K562 (cell line): ENCODE results near the gene INHBC. TPM values are rescaled to one million over a fixed set of nuclear protein-coding genes. Genes with fewer than 3 reads are reported as not detected.

Source experiments
- ATAC-seq: fragments of 200-7000 bp; cut with Tn5 transposase; 3 replicates; pipeline ENCODE4 v1.9.1; 2020; ENCODE audit warnings: moderate library complexity
- BruUV-seq: library from RNA; stranded (reverse); fragments of 400-500 nt; replicated peaks from 2 replicates; lab custom pipeline; 2021; lab: Mats Ljungman, UMichigan
- CTCF ChIA-PET: fragments of 300-600 bp; formaldehyde crosslinking; extraction: SDS; loops from one replicate; lab custom pipeline; 2021; ENCODE audit warnings: low intra/inter-chr PET ratio; lab: Yijun Ruan, JAX
- POLR2A ChIA-PET: fragments of 300-600, 350-650 bp; sonication (Branson Sonifier 250); formaldehyde crosslinking; extraction: SDS; loops from one replicate; lab custom pipeline; 2021; ENCODE audit warnings: antibody characterized with exemption, inconsistent platforms; lab: Yijun Ruan, JAX
- DNase-seq, 4 experiments: peaks; one replicate each; pipeline versions ENCODE4 v3.0.0 to v3.0.0-alpha.2; 2011 to 2018; ENCODE audit warnings: low spot score in 3 of 4, mixed read lengths in 3 of 4; ENCODE audit errors: extremely low read depth in 1 of 4
- FAIRE-seq: peaks from 2 replicates; lab custom pipeline; 2011; peaks lifted over from hg19 to GRCh38; lab: Jason Lieb, UNC
- H2AFZ ChIP-seq: 2 replicates; pipeline ENCODE4 v1.6.0; 2011; ENCODE audit warnings: low read depth, low read length, control low read depth, inconsistent platforms
- H3K27ac ChIP-seq: fragments of 200-600 bp; 3 replicates; pipeline ENCODE4 v1.8.0; 2011; ENCODE audit warnings: low read depth, mild to moderate bottlenecking, control low read depth, inconsistent platforms, low read length, moderate library complexity, mixed read lengths; ENCODE audit errors: extremely low read depth
- H3K27me3 ChIP-seq, 2 experiments: fragments of 300-600 bp in 1 of 2; 2 replicates in 1 of 2; 3 replicates in 1 of 2; pipeline versions ENCODE4 v1.6.0 to v1.8.0; 2011; ENCODE audit warnings: inconsistent platforms in 2 of 2, low read length in 2 of 2, mild to moderate bottlenecking in 1 of 2, mixed read lengths in 1 of 2, moderate library complexity in 1 of 2; ENCODE audit not compliant: control insufficient read depth in 2 of 2, insufficient read depth in 2 of 2
- H3K36me3 ChIP-seq: fragments of 300-600 bp; 3 replicates; pipeline ENCODE4 v1.8.0; 2011; ENCODE audit warnings: mild to moderate bottlenecking, low read length, inconsistent platforms; ENCODE audit not compliant: control insufficient read depth, insufficient read depth
- H3K4me1 ChIP-seq, 2 experiments: fragments of 200-600 bp in 1 of 2; replicated peaks in 1 of 2; 2 replicates in 1 of 2; 3 replicates in 1 of 2; pipeline versions ENCODE4 v1.5.1 to v1.8.0; 2011; ENCODE audit warnings: inconsistent platforms in 2 of 2, low read length in 2 of 2, mild to moderate bottlenecking in 1 of 2, mixed read lengths in 1 of 2, moderate library complexity in 1 of 2; ENCODE audit not compliant: control insufficient read depth in 2 of 2, insufficient read depth in 2 of 2
- H3K4me2 ChIP-seq: 2 replicates; pipeline ENCODE4 v1.6.1; 2011; ENCODE audit warnings: low read length, control low read depth, inconsistent platforms, mixed read lengths; ENCODE audit not compliant: insufficient read depth
- H3K4me3 ChIP-seq: fragments of 200-600 bp; sonication (generic), shearing (Covaris generic); 2 replicates; pipeline ENCODE4 v1.5.1; 2016; ENCODE audit warnings: control low read depth, inconsistent platforms
- H3K79me2 ChIP-seq: fragments of 200-600 bp; 3 replicates; pipeline ENCODE4 v1.8.0; 2011; ENCODE audit warnings: low read length, inconsistent platforms; ENCODE audit not compliant: control insufficient read depth, insufficient read depth
- H3K9ac ChIP-seq, 2 experiments: 2 replicates each; pipeline versions ENCODE4 v1.6.0 to v1.6.1; 2011; ENCODE audit warnings: low read depth in 2 of 2, low read length in 2 of 2, control low read depth in 1 of 2, inconsistent platforms in 1 of 2, mild to moderate bottlenecking in 1 of 2, mixed read lengths in 1 of 2; ENCODE audit not compliant: insufficient read depth in 1 of 2
- H3K9me1 ChIP-seq: one replicate; pipeline ENCODE4 v1.6.0; 2011; ENCODE audit warnings: inconsistent platforms, mild to moderate bottlenecking, low read length, moderate library complexity; ENCODE audit not compliant: control insufficient read depth, insufficient read depth
- H3K9me3 ChIP-seq: replicated peaks from 2 replicates; pipeline ENCODE4 v1.5.1; 2011; ENCODE audit warnings: low read depth, low read length, inconsistent platforms; ENCODE audit not compliant: control insufficient read depth, insufficient read depth
- H4K20me1 ChIP-seq: replicated peaks from 2 replicates; pipeline ENCODE4 v1.6.1; 2011; ENCODE audit warnings: low read length, inconsistent platforms, mixed read lengths; ENCODE audit not compliant: control insufficient read depth, insufficient read depth
- CBX8 ChIP-seq: fragments of 200-600 bp; sonication (generic); IDR thresholded peaks from 2 replicates; pipeline ENCODE4 v1.6.1; 2012; ENCODE audit warnings: borderline replicate concordance, mixed run types, low read depth, mild to moderate bottlenecking, moderate library complexity, mixed read lengths, low read length, control low read depth, inconsistent platforms; ENCODE audit not compliant: poor library complexity, severe bottlenecking; ENCODE audit errors: extremely low read depth
- ELF4 ChIP-seq: fragments of 450-650 bp; formaldehyde crosslinking; IDR thresholded peaks from 2 replicates; pipeline ENCODE4 v1.4.0; 2022; ENCODE audit warnings: missing genetic modification characterization
- NFRKB ChIP-seq: fragments of 450-650 bp; IDR thresholded peaks from 2 replicates; pipeline ENCODE4 v1.6.1; 2016; ENCODE audit warnings: low read depth
- RAD21 ChIP-seq, 2 experiments: fragments of 250-450 bp in 1 of 2; fragments of 450-650 bp in 1 of 2; sonication (Bioruptor Pico) in 1 of 2; formaldehyde crosslinking in 1 of 2; IDR thresholded peaks in 1 of 2; conservative IDR thresholded peaks in 1 of 2; 2 replicates each; pipeline versions ENCODE4 v1.4.0 to v1.8.0; 2020 to 2022; ENCODE audit warnings: mild to moderate bottlenecking in 2 of 2, moderate library complexity in 1 of 2
- WGBS: fragments of 100-300 bp; shearing (Covaris generic); methylation state at CpG from one replicate; pipeline ENCODE4 v1.1.6; 2016; ENCODE audit warnings: low coverage, mixed read lengths; ENCODE audit not compliant: insufficient coverage; ENCODE audit errors: missing lambda C conversion rate; 5-methylcytosine and 5-hydroxymethylcytosine counted together
- in situ Hi-C: fragments of 300-500 bp; cut with MboI; formaldehyde crosslinking; loops from 4 replicates; pipeline ENCODE4 v1.15.0; 2018; ENCODE audit warnings: inconsistent platforms, mixed read lengths
- intact Hi-C: fragments of 100-400 bp; cut with micrococcal nuclease; formaldehyde crosslinking; loops from 2 replicates; pipeline ENCODE4 v1.14.2; 2022
- polyA plus RNA-seq, 8 experiments: library from polyadenylated mRNA; depleted of rRNA in 4 of 8; stranded (reverse) in 5 of 8; unstranded in 3 of 8; fragments of >200 nt; fragmentation: Nextera tagmentation in 2 of 8; fragmentation: Illumina TruSeq in 1 of 8; extraction: Ambion mirVana in 2 of 8; extraction: Trizol in 1 of 8; gene quantifications; 2 replicates each; pipeline versions ENCODE4 v1.2.1 to v1.2.3, GENCODE V29; 2011 to 2014; ENCODE audit warnings: inconsistent platforms in 1 of 8, missing spikeins in 1 of 8
- total RNA-seq, 7 experiments: library from RNA; depleted of rRNA in 6 of 7; stranded (reverse); fragments of >200 nt in 6 of 7; fragmentation: Illumina TruSeq in 2 of 7; extraction: Trizol in 2 of 7; gene quantifications; 2 replicates each; pipeline versions ENCODE4 v1.2.1 to v1.2.3, GENCODE V29; 2011 to 2021; ENCODE audit warnings: low replicate concordance in 1 of 7
- TF ChIP-seq, protein P1 (sequence below): sonication (generic); formaldehyde crosslinking; IDR thresholded peaks from 2 replicates; pipeline ENCODE4 v1.8.1; 2023; ENCODE audit warnings: mild to moderate bottlenecking, missing genetic modification reagents

The INHBC gene
- total and polyA plus RNA-seq, 9 of the 15 experiments (the other 6 are each of a cell fraction or from before 2014, with no cell fraction given), result 0.07 to 0.24 (median 0.15) TPM; not detected in 4

DNA sequence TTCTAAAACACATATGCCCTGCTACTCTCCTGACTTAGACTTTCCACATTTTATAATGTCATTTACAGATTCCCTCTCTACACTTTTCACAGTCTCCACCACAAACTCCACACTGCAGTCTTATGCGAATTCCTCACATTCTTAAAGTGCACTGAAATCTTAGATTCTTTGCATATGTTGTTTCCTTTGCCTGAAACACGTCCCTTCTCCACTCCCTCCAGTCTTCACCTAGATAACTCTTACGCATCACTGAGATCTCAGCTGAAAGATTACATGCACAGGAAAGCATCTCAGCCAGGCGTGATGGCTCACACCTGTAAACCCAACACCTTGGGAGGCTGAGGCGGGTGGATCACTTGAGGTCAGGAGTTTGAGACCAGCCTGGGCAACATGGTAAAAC, 48.9 kb downstream of the INHBC start:
- no peak overlapping the region for H3K4me2 ChIP-seq

More for the DNA sequence above, 48.9 kb downstream of the INHBC start:
- DNase-seq, result no peak
- TF ChIP-seq ELF4 (CRISPR knock-in tag) (no peak), CBX8 (no peak), RAD21 (CRISPR knock-in tag; conservative IDR thresholded peaks at IDR 0.05 in 1 of 2, IDR thresholded peaks at IDR 0.05 in 1 of 2) (no peak), NFRKB (no peak)
- TF ChIP-seq, protein P1, sequence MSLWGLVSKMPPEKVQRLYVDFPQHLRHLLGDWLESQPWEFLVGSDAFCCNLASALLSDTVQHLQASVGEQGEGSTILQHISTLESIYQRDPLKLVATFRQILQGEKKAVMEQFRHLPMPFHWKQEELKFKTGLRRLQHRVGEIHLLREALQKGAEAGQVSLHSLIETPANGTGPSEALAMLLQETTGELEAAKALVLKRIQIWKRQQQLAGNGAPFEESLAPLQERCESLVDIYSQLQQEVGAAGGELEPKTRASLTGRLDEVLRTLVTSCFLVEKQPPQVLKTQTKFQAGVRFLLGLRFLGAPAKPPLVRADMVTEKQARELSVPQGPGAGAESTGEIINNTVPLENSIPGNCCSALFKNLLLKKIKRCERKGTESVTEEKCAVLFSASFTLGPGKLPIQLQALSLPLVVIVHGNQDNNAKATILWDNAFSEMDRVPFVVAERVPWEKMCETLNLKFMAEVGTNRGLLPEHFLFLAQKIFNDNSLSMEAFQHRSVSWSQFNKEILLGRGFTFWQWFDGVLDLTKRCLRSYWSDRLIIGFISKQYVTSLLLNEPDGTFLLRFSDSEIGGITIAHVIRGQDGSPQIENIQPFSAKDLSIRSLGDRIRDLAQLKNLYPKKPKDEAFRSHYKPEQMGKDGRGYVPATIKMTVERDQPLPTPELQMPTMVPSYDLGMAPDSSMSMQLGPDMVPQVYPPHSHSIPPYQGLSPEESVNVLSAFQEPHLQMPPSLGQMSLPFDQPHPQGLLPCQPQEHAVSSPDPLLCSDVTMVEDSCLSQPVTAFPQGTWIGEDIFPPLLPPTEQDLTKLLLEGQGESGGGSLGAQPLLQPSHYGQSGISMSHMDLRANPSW (CRISPR knock-in tag), result no peak
- peaks cover 7% of the 10 kb centered on the region for H3K79me2 ChIP-seq
- 33% methylated on average over 5 of the region's 5 CpGs for WGBS
- in situ Hi-C loops (no loop called here), intact Hi-C loops (no loop called here)
- H3K4me1 ChIP-seq, result peaks cover 10 to 19% of the 10 kb centered on the region in 2 experiments
- H3K27me3 ChIP-seq, result no peaks in the 10 kb centered on the region
- no peaks in the 10 kb centered on the region for H4K20me1 ChIP-seq
- H3K36me3 ChIP-seq, result peaks cover 1% of the 10 kb centered on the region; the same call in 1 of the 3 replicates
- no peak for FAIRE-seq
- H3K9ac ChIP-seq, result no peak overlapping the region
- no peaks in the 10 kb centered on the region for H3K9me3 ChIP-seq
- ATAC-seq, result no peak
- H3K9me1 ChIP-seq, result peaks cover 3% of the 10 kb centered on the region
- ChIA-PET POLR2A (no interaction called here), CTCF (no interaction called here)
- H3K4me3 ChIP-seq, result no peak overlapping the region
- peak overlapping the region; percentile 10; the same call in 1 of the 2 replicates for H2AFZ ChIP-seq
- H3K27ac ChIP-seq, result no peak overlapping the region
- BruUV-seq, result no TSS peak
